PFSK-1 (cell line): ENCODE measurements around the gene NSMCE1.

Experiments used
- FOXP2 ChIP-seq: optimal IDR thresholded peaks from 2 replicates; pipeline ENCODE3; 2011; ENCODE audit warnings: borderline replicate concordance, control low read depth, inconsistent platforms; ENCODE audit not compliant: insufficient read depth; ENCODE audit errors: extremely low read length, extremely low read depth
- POLR2AphosphoS5 ChIP-seq: IDR thresholded peaks from 2 replicates; pipeline ENCODE4 v1.6.1; 2012; ENCODE audit warnings: low read depth, mild to moderate bottlenecking, control low read depth, low read length, moderate library complexity
- REST ChIP-seq, 2 experiments: IDR thresholded peaks; 2 replicates each; pipeline versions ENCODE4 v1.6.1 to v1.8.0; 2011 to 2012; ENCODE audit warnings: low read depth in 2 of 2, low read length in 2 of 2, control low read depth in 1 of 2, inconsistent platforms in 1 of 2, mild to moderate bottlenecking in 1 of 2, moderate library complexity in 1 of 2; ENCODE audit not compliant: insufficient read depth in 1 of 2
- SIN3A ChIP-seq: IDR thresholded peaks from 2 replicates; pipeline ENCODE4 v1.6.1; 2012; ENCODE audit warnings: mild to moderate bottlenecking, low read length, moderate library complexity, borderline replicate concordance; ENCODE audit not compliant: insufficient read depth
- TAF1 ChIP-seq: IDR thresholded peaks from 2 replicates; pipeline ENCODE4 v1.6.1; 2012; ENCODE audit warnings: low read length, control low read depth, borderline replicate concordance; ENCODE audit not compliant: insufficient read depth

The NSMCE1 gene

GRCh38 chr16:27238591-27238990 is 30.0 kb downstream of the NSMCE1 start:
- TF ChIP-seq SIN3A, result no peak
- TF ChIP-seq TAF1, result no peak
- no peak for TF ChIP-seq FOXP2
- TF ChIP-seq POLR2AphosphoS5, result no peak
- no peak for TF ChIP-seq REST (IDR thresholded peaks at IDR 0.05; ENCODE audit: insufficient read depth in 1 of 2, low read depth in 2 of 2, low read length in 2 of 2)

GRCh38 chr16:27238016-27238587 is 30.5 kb downstream of the NSMCE1 start:
- TF ChIP-seq POLR2AphosphoS5 (no peak), SIN3A (no peak), TAF1 (no peak), FOXP2 (no peak), REST (IDR thresholded peaks at IDR 0.05; ENCODE audit: insufficient read depth in 1 of 2, low read depth in 2 of 2, low read length in 2 of 2) (no peak)

- TF ChIP-seq SIN3A, result peak; percentile 42; the same call in 1 of the 2 replicates
- TF ChIP-seq FOXP2, result no peak
- no peak for TF ChIP-seq TAF1
These were observed 31.2 kb downstream of the NSMCE1 start for GRCh38 chr16:27237219-27238015.

GRCh38 chr16:27236635-27237218 is 31.8 kb downstream of the NSMCE1 start:
- TF ChIP-seq REST (IDR thresholded peaks at IDR 0.05; ENCODE audit: insufficient read depth in 1 of 2, low read depth in 2 of 2, low read length in 2 of 2) (no peak), FOXP2 (no peak), SIN3A (no peak), TAF1 (no peak), POLR2AphosphoS5 (no peak)

GRCh38 chr16:27235938-27236245 is 32.7 kb downstream of the NSMCE1 start:
- no peak for TF ChIP-seq SIN3A
- no peak for TF ChIP-seq FOXP2
- no peak for TF ChIP-seq POLR2AphosphoS5
